Measurements from ENCODE around the gene UVRAG. TPM values are rescaled to one million over a fixed set of nuclear protein-coding genes. Genes with fewer than 3 reads are reported as not detected.

The UVRAG gene
- total RNA-seq, 1 donor, result 28.2 TPM

GRCh38 chr11:76153571-76153923 lies 338.5 kb downstream of the UVRAG start:
- Histone ChIP-seq H4K20me1 (ENCODE audit: insufficient read depth, low read length) (no peaks in the 10 kb centered on the region), H3K4me1 (ENCODE audit: insufficient read depth, low read length) (peaks cover 3% of the 10 kb centered on the region), H3K79me2 (ENCODE audit: insufficient read depth, low read length) (no peaks in the 10 kb centered on the region), H3K4me2 (ENCODE audit: insufficient read depth, low read length) (no peak overlapping the region), H3K4me3 (ENCODE audit: insufficient read depth, low read length) (no peak overlapping the region), H3K9me3 (ENCODE audit: low read depth, low read length) (no peaks in the 10 kb centered on the region), H3K36me3 (ENCODE audit: insufficient read depth, low read length) (no peaks in the 10 kb centered on the region), H3K27me3 (ENCODE audit: insufficient read depth, low read length) (peaks cover 11% of the 10 kb centered on the region), H3K27ac (ENCODE audit: low read depth, low read length) (no peak overlapping the region), H2AFZ (ENCODE audit: low read length) (peak overlapping the region; percentile 33)
- DNase-seq (ENCODE audit: insufficient read length, low spot score, missing footprints), result peak; percentile 94
- no peak for TF ChIP-seq CTCF (IDR thresholded peaks at IDR 0.05; ENCODE audit: extremely low read depth, low read depth, low read length)

- Histone ChIP-seq H3K79me2 (ENCODE audit: insufficient read depth, low read length) (no peaks in the 10 kb centered on the region), H4K20me1 (ENCODE audit: insufficient read depth, low read length) (no peaks in the 10 kb centered on the region), H3K4me3 (ENCODE audit: insufficient read depth, low read length) (no peak overlapping the region), H3K36me3 (ENCODE audit: insufficient read depth, low read length) (no peaks in the 10 kb centered on the region), H3K27ac (ENCODE audit: low read depth, low read length) (no peak overlapping the region), H3K9me3 (ENCODE audit: low read depth, low read length) (no peaks in the 10 kb centered on the region), H3K27me3 (ENCODE audit: insufficient read depth, low read length) (peaks cover 11% of the 10 kb centered on the region), H3K4me2 (ENCODE audit: insufficient read depth, low read length) (no peak overlapping the region), H3K4me1 (ENCODE audit: insufficient read depth, low read length) (peaks cover 3% of the 10 kb centered on the region), H2AFZ (ENCODE audit: low read length) (no peak overlapping the region)
- DNase-seq (ENCODE audit: insufficient read length, low spot score, missing footprints), result peak; percentile 53
- no peak for TF ChIP-seq CTCF (IDR thresholded peaks at IDR 0.05; ENCODE audit: extremely low read depth, low read depth, low read length)
Measured at GRCh38 chr11:76155500-76156227, 340.7 kb downstream of the UVRAG start.

GRCh38 chr11:76156971-76157427 lies 342.0 kb downstream of the UVRAG start:
- no peak for TF ChIP-seq CTCF (IDR thresholded peaks at IDR 0.05; ENCODE audit: extremely low read depth, low read depth, low read length)
- Histone ChIP-seq H3K4me3 (ENCODE audit: insufficient read depth, low read length) (no peak overlapping the region), H3K79me2 (ENCODE audit: insufficient read depth, low read length) (no peaks in the 10 kb centered on the region), H2AFZ (ENCODE audit: low read length) (no peak overlapping the region), H3K9me3 (ENCODE audit: low read depth, low read length) (no peaks in the 10 kb centered on the region), H3K4me2 (ENCODE audit: insufficient read depth, low read length) (no peak overlapping the region), H3K27me3 (ENCODE audit: insufficient read depth, low read length) (peaks cover 11% of the 10 kb centered on the region), H4K20me1 (ENCODE audit: insufficient read depth, low read length) (no peaks in the 10 kb centered on the region), H3K36me3 (ENCODE audit: insufficient read depth, low read length) (no peaks in the 10 kb centered on the region), H3K27ac (ENCODE audit: low read depth, low read length) (no peak overlapping the region), H3K4me1 (ENCODE audit: insufficient read depth, low read length) (peaks cover 1% of the 10 kb centered on the region)
- no peak for DNase-seq (ENCODE audit: insufficient read length, low spot score, missing footprints)

GRCh38 chr11:76157891-76158290 lies 342.9 kb downstream of the UVRAG start:
- Histone ChIP-seq H3K4me1 (ENCODE audit: insufficient read depth, low read length) (no peaks in the 10 kb centered on the region), H3K9me3 (ENCODE audit: low read depth, low read length) (no peaks in the 10 kb centered on the region), H3K79me2 (ENCODE audit: insufficient read depth, low read length) (no peaks in the 10 kb centered on the region), H4K20me1 (ENCODE audit: insufficient read depth, low read length) (no peaks in the 10 kb centered on the region), H3K36me3 (ENCODE audit: insufficient read depth, low read length) (no peaks in the 10 kb centered on the region), H2AFZ (ENCODE audit: low read length) (no peak overlapping the region), H3K27me3 (ENCODE audit: insufficient read depth, low read length) (peaks cover 10% of the 10 kb centered on the region), H3K27ac (ENCODE audit: low read depth, low read length) (no peak overlapping the region), H3K4me3 (ENCODE audit: insufficient read depth, low read length) (no peak overlapping the region), H3K4me2 (ENCODE audit: insufficient read depth, low read length) (no peak overlapping the region)
- DNase-seq (ENCODE audit: insufficient read length, low spot score, missing footprints), result no peak
- no peak for TF ChIP-seq CTCF (IDR thresholded peaks at IDR 0.05; ENCODE audit: extremely low read depth, low read depth, low read length)

All from osteoblast (primary cell).